GM21360 (cell line): ENCODE measurements around the gene JPH2.
"Not testable (repeated sequence)": the region's sequence is repeated elsewhere in the genome, so short reads cannot be mapped to it uniquely, and the experiment has no call there.

Experiments
- ATAC-seq: cut with Tn5 transposase; IDR thresholded peaks from one replicate; pipeline ENCODE4 v1.9.1; 2021; ENCODE audit warnings: mild to moderate bottlenecking, moderate library complexity; ENCODE audit not compliant: unreplicated experiment

The JPH2 gene

DNA sequence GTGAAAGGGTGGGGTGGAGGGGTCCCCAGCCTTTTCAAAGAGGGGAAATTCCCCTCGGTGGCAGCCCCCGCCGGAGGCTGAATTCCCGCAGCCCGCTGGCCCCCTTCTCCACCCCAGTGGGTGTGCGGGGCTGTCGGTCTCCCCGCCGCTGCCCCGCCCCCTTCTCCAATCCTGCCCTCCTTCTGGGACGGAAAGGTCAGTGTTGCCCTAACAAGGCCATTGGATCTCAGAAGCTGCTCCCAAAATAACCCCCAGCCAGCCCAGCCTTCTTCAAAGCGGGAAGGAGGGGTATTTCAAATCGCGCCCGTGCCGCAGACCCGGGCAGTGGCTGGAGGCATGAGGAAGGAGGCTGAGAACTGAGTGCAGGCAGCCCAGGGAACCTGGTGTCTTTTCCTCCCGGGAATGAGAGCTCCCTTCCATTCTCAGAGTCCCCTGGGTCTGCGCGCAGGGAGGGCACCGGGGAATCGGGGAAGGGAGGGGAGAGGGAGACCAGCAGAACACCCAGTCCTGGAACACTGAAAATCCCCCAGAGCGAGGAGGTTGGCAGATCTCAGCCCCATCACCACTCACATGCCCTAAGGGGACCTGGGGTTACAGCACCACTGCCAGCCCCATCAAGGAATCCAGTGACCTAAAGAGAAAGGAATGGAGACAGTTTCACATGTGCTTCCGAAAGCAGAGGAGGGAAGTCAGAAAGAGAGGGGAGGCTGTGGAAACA is at the start of gene JPH2:
TSS of gene JPH2 (minus strand) at position 135 of the 718 bp plus-strand sequence. CDS start 483 bp downstream, outside the sequence.
- no peak for ATAC-seq

DNA sequence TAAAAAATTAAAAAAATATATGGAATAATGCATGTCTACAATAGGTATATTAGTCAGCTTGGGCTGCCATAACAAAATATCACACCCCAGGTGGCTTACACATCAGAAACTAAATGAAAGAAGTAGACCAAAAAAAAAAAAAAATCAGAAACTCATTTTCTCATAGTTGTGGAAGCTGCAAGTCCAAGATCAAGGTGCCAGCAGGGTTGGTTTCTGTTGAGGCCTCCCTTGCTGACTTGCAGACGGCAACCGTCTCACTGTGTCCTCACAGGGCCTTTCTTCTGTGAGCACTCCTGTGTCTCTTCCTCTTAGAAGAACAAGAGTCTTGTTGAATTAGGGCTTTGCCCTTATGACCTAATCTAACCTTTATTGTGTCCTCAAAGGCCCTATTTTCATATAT is 48.7 kb upstream of the JPH2 start:
- no peak for ATAC-seq

DNA sequence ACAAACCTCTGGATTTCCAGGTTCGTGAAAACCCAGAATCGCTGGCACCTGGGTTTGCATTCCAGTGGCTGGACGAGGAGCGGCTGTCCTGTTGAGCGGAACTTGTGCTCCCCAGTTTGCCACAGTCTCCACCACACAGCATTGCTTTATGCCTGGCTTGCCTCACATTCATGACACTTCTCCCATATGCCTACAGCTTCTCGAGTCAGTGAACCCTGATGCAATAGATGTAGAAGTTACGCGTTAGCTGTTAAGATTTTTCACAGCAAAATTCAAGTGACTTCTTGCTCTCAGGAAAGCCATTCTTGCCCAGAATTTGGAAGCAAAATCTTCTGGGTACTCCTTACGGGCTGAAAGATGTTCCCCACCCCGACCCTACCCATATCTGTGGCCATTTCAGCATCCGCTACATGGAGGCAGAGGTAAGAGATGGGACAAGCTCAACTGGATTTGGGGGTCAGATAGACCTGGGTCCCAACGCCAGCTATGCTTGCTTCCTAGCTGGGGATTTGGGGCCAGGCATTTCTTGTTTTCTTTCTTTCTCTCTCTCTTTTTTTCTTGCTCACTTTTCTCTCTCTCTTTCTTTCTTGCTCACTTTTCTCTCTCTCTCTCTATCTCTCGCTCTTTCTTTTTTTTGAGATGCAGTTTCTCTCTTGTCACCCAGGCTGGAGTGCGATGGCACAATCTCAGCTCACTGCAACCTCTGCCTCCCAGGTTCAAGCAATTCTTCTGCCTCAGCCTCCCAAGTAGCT is 47.8 kb upstream of the JPH2 start:
- no peak for ATAC-seq

DNA sequence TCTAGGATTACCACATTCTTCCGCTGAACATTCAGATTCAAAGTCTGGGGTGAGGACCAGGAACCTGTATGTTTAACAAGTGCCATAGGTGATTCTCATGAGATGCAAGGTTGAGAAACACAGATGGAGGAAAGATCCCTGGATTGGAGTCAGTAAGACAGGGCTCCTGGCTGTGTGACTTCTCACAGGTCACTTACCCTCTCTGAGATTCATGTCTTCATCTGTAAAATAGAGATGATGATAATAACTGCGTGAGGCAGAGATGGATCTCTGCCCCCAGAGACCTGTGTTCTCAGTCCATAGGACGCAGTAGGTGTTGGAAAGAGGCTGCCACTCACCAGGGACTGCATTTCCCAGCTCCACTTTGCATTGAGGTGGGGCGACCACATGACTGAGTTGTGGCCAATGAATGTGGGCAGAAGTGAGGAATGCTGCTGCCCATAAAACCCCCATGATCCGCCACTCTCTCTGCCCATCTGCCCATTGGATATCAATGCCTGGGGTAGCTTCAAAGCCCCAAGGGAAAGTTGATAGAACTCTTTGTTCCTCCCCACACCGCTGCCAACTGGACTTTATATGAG is 46.5 kb upstream of the JPH2 start:
- no peak for ATAC-seq

DNA sequence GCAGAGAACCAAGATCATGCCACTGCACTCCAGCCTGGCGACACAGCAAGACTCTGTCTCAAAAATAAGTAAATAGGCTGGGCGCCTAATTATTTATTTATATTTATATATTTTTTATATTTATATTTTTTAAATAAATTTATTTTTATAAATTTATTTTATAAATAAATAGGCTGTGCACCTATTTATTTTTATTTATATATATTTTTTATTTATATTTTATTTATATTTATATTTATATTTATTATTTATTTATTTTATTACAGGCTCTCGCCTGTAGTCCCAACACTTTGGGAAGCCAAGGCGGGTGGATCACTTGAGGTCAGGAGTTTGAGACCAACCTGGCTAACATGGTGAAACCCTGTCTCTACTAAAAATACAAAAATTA is 45.5 kb upstream of the JPH2 start:
- ATAC-seq = not testable (repeated sequence)

DNA sequence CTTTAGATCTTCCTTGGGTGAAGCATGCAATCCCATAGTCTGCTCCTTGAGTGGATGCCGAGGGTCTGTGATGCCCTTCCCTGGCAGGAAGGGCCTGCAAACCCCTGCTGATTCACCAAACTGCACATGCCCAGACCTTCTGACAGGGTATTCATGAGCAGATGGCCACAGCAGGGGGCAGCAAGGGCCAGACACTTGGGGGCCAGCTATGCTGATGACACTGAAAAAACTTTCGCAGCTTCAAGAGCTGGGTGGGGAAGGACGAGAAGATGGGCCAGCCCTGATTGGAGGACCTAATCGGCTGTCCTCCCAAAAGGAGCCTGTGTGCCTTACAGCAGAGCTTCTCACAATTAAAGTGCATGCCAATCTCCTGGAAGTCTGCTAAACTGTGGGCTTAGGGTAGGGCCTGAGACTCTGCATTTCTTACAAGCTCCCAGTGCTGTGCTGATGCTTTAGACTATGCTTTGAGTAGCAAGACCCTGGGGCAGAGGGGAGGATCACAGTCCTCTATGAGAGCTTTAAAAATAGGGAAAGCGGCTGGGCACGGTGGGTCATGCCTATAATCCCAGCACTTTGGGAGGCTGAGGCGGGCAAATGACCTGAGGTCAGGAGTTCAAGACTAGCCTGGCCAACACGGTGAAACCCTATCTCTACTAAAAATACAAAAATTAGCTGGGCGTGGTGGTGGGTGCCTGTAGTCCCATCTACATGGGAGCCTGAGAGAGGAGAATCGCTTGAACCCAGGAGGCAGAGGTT is 44.9 kb upstream of the JPH2 start:
- no peak for ATAC-seq

DNA sequence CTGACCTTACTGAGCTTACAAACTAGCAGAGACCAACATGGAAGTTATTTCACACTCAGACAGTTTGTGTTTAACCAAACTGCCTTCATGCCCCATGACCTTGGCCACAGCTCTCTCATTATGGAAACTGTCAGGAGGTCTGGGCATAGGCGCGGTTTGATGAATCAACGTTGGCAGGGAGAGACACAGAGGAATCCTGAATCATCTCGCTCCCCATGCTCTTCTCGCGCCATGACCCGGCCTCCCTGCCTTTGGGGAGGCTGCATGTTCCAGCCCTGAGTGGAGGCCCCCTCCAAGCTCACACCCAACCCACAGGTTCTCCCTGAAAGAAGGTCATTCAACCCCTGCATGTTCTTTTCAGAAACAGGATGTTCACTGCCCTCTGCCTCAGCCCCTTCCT is 44.2 kb upstream of the JPH2 start:
- no peak for ATAC-seq

DNA sequence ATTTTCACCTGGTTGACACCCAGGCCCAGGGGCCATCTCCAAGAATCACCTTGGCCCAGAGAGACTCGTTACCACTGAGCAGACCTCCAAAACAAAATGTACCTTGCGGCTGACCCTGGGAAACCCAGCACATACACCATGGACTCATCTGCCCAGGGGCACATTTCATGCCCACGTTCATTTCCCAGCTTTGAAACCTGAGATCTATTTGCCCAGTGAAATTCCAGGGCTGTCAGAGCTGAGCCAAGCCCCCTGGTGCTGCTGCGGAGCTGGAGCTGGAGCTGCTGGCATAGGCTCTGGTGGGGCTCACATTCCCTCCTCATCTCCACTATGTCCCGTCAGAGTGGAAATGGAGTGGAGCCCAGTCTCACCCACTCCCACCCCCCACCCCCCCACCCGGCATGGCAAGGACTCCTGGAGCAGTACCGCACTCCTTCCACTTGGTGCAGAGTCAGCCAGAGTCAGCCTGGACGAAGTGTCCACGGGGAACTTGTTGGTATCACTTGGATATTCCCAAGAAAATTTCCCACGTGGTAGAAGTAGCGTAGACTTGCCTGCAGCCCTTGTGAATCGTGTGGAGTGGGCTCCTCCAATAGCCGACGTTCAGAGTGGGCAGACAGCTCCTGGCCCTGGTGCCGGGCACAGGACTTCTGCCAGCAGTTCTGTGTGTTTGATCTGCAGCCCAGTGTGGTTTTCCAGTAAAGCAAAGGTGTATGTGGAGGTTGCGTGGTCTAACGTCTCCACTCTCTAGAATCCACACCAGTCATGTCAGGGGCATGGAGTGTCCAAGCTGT is 41.7 kb upstream of the JPH2 start:
- no peak for ATAC-seq

DNA sequence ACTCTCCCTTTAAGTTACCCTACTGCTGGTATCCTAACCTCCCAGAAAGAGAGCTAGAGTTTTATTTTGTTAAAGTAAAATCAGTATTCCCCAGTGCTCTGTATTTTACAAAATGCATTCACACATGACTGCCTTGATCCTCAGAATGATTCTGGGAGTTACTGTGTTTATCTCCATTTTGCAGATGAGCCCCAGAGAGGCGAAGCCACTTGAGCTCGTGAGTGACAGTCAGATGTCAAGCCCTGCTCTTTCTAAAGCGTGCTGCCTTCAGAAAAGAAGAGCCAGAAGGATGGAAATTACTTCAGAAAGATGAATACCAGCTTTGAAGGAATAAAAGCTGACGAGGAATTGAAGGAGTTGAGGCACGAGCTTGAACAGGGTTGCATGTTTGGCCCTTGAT is 37.6 kb upstream of the JPH2 start:
- ATAC-seq = no peak

DNA sequence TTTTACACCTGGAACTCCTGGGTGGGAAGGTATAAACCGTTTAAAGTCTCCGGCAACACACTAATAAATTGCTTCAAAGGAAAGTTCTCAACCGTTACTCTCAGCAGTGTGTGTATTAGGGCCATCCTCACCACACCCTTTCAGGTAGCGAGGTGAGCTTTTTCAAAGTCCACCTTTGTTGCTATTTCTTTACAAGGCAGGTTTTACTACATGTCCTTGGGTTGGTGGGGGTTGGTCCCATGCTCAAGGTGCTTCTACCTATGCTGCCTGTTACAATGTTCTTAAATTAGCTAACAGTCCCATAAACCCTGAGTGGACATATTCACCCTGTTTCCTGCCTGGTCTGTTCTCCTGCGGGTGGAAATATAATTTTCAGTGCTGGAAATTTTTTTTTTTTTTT is 36.7 kb upstream of the JPH2 start:
- ATAC-seq = no peak

DNA sequence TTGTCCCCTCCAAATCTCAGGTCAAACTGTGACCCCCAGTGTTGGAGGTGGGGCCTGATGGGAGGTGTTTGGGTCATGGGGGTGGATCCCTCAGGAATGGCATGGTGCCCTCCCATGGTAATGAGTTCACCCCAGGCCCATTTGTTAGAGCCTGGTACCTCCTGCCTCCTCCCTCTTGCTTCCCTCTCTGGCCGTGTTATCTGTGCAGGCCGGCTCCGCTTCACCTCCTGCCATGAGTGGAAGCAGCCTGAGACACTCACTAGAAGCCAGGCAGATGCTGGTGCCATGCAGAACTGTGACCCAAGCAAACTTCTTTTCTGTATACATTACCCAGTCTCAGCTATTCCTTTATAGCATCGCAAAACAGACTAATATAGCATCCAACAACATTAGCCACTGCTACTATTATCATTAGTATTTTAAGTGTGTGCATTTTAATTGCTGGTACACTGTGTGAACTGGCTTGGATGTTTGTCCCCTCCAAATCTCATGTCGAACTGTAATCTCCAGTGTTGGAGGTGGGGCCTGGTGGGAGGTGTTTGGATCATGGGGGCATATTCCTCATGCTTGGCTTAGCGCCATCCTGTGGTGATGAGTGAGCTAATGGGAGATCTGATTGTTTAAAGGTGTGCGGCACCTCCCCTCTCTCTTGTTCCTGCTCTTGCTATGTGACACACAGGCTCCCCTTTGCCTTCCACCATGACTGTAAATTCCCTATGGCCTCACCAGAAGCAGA is 35.8 kb upstream of the JPH2 start:
- ATAC-seq = no peak

DNA sequence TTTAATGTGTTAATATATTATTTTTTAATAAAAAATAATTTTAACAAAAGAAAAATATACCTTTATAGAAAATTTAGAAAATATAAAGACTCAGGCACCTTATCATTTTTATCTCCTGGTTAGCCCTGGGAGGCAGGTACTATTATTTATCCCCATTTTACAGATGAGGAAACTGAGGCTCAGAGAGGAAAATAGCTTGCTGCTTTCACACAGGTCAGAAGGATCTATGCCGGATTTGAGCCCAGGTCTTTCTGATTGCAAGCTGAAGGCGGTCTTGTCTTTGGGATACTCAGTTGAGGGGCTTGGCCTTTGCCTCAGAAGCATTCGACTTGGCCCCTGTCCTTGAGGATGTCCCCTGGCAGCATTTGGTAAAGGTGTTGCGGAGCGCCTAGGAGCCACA is 35.0 kb upstream of the JPH2 start:
- ATAC-seq = no peak

DNA sequence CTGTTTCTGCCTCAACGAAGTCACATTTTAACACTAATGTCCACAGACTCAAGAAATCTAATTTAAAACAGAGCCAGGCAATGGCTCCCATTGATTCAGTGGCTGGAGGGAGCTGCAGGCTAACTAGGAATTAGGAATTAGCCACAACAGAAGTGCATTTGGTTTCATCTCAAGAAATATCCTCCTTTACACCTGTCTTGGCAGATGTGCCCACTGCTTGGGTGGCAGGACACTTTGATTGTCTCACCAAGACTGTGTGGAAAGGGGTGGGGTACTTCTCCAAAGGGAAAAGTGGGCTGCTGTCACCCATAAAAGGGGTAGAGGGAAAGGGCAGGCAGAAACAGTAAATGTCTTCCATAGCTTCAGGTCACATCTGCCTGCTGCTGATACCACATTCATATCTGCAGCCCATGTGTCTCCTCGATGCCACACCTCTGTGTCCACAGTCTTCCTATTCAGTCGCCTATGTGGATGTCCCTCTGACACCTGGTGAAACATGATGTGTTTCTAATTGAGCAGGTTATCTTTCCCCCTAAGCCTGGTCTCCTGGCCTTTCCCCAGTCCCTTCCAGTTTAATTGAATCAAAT is 34.5 kb upstream of the JPH2 start:
- no peak for ATAC-seq

DNA sequence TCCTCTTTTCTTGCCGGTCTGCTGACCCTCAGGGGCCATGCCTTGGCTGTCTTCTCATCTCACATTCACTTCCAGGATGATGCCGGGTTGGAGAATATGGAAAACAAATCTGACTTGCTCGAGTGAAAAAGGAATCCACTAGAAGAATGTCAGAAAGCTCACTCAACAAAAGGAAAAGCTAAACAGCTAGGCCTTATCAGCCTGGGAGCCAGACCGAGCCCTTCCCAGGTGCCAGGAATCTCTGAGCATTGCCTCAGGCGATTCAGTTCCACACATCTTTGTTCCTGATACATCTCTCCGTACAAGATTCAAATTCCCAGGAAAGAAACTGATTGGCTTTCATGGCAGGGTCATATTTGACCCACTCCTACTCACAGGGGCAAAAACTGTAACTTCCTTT is 32.8 kb upstream of the JPH2 start:
- ATAC-seq = no peak

DNA sequence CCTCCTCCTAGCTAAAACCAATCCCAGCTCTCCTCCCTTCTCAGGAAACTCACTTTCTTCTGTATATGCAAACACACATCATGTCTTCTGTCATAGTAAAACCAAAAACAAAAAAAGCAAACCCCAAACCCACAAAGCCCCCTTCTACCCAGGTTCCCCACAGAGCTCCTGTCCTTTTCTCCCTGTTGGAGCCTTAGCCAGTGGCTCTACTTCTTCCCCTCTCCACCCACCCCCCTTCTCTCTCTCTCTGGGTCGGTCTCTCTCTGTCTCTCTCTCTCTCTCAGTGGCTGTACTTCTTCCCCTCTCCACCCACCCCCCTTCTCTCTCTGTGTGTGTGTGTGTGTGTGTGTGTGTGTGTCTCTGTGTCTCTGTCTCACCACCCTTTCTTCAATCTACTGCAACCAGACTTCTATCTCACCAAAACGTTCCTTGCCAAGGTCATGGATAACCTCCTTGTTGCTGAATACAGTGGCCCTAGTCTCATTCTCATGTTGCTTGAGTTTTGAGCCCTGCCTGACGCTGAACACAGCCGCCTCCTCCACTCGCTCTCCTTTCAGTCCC is 32.3 kb upstream of the JPH2 start:
- ATAC-seq = no peak

DNA sequence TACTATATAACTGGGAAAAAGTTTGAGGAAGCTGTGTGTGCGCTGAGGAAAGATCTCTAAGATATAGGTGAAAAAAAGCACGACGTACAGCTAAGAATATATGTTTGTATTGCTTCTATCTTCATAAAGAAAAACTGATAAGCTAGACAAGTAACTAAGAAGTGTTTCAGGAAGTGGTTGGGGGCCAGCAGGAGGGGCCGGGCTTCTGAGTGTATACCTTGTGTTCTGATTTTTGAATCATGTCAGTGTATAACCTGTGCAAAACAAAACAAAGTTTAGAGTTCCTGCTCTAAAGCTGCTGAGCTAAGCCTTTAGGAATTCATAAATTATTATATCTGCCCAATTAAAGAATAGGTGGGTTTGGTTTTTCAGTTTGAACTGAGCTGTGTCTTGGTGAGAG is 31.5 kb upstream of the JPH2 start:
- ATAC-seq = no peak

DNA sequence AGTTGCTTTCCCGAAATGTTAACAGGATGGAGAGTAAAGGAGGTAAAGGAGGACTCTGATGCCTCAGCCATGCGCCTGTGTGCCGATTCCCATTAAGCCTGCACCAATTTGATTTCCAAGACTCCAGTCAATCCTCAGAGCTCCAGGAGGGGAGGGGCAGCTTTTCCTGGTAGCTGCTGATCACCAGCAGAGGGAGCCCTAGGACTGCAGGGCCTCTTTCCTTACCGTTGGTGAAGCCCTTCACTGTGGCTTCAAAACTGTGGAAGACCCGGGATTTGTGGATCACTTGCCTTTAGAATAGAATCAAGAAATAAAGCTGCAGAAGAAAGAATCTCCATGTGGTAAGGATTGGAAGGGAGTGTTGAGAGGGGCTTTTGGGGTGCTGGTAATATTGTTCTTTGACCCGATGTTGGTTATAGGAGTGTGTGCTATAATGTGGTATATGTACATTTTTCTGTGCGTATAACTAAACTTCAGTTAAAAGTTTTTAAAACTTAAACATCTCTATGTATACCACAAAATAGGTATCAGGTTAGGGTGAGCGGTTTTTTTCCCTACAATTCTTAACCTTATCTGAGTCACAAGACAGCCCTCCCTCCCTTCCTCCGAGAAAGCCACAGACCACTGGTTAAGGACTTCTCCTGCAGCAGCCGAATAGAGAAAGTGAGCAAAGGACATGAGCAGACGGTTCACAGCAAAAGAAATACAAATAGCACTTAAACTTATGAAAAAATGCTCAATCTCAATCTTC is 30.5 kb upstream of the JPH2 start:
- ATAC-seq = no peak

DNA sequence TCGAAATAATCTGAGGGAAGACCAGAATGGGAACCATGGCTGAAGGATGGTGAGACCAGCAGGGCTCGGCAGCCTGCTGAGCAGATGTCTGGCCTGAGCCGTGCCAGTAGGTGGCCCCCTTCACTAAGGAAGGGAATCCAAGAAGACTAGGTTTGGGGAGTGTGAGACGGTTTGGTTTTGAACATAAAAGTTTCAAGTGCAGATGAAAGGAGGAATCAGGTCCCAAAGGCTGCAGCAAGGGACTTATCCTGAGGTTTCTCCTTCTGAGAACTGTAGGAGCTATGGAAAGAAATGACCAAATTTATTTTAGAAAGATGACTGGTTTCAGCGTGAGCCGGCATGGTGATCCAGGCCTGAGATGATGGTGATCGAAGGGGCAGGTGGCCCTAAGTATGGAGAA is 28.1 kb upstream of the JPH2 start:
- no peak for ATAC-seq

DNA sequence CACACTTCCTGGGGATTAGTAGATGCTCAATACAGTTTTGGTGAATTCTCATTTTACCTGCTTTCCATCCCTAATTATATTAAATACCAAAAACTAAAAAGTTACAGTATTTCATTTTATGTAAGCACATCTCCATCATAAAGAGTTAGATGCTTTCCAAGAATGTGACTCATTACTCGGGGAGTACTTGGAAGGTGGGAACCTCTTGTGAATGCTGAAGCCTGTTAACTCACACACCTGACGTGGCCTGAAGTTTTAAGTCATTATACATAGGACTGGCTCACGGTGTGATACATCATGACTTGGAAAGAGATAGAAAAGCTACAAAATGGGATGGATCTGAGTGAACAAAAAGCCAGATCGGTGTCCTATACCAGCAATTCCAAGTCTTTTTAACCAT is 25.8 kb upstream of the JPH2 start:
- ATAC-seq = no peak
